ENCODE measurements around the gene ACOT6. TPM values are rescaled to one million over a fixed set of nuclear protein-coding genes. Genes with fewer than 3 reads are reported as not detected.
"Not testable (repeated sequence)": the region's sequence is repeated elsewhere in the genome, so short reads cannot be mapped to it uniquely, and the experiment has no call there.

Gene ACOT6
- total RNA-seq: not detected in 2 replicates
- polyA plus RNA-seq: not detected in 2 replicates

GRCh38 chr14:73612339-73613045 is at the start of gene ACOT6:
TSS of gene ACOT6 (plus strand) at chr14:73612517. CDS start at chr14:73612572, 55 bp downstream.
- Histone ChIP-seq H3K27ac (peak within 1 kb of the TSS; percentile 76), H2AFZ (peak within 1 kb of the TSS; percentile 88), H3K9me3 (ENCODE audit: low read depth) (no peaks in the 10 kb centered on the region), H3K27me3 (no peaks in the 10 kb centered on the region), H3K36me3 (replicated peaks; ENCODE audit: insufficient read depth, low read depth) (no peaks in the 10 kb centered on the region), H3K4me1 (ENCODE audit: insufficient read depth) (no peaks in the 10 kb centered on the region), H3K4me2 (peak within 1 kb of the TSS; percentile 87), H3K79me2 (no peaks in the 10 kb centered on the region), H3K4me3 (peak within 1 kb of the TSS; percentile 69), H4K20me1 (ENCODE audit: insufficient read depth, poor library complexity, severe bottlenecking) (no peaks in the 10 kb centered on the region), H3K9me2 (replicated peaks; ENCODE audit: insufficient read depth) (no peaks in the 10 kb centered on the region)
- peak; percentile 80 for DNase-seq (ENCODE audit: low spot score)
- WGBS (ENCODE audit: low lambda C conversion rate, missing lambda C conversion rate): under 1% methylated on average over 62 of the region's 84 CpGs
- TF ChIP-seq EZH2phosphoT487 (IDR thresholded peaks at IDR 0.05; ENCODE audit: low read depth, severe bottlenecking, unreplicated experiment) (no peak), EZH2 (IDR thresholded peaks at IDR 0.05; ENCODE audit: borderline replicate concordance) (no peak), CTCF (IDR thresholded peaks at IDR 0.05; ENCODE audit: poor library complexity) (no peak)

GRCh38 chr14:73562696-73563095 is 49.6 kb upstream of the ACOT6 start:
- H3K36me3 ChIP-seq (replicated peaks; ENCODE audit: insufficient read depth, low read depth); H3K9me3 ChIP-seq (ENCODE audit: low read depth); H3K27me3 ChIP-seq; H3K4me3 ChIP-seq; H3K9me2 ChIP-seq (replicated peaks; ENCODE audit: insufficient read depth); H4K20me1 ChIP-seq (ENCODE audit: insufficient read depth, poor library complexity, severe bottlenecking); H3K4me2 ChIP-seq; H3K27ac ChIP-seq; H2AFZ ChIP-seq; H3K79me2 ChIP-seq; DNase-seq (ENCODE audit: low spot score); H3K4me1 ChIP-seq (ENCODE audit: insufficient read depth): not testable (repeated sequence)
- 79% methylated on average over 6 of the region's 6 CpGs for WGBS (ENCODE audit: low lambda C conversion rate, missing lambda C conversion rate)

GRCh38 chr14:73566431-73566830 is 45.9 kb upstream of the ACOT6 start:
- H3K27me3 ChIP-seq; H2AFZ ChIP-seq; H3K4me3 ChIP-seq; H3K9me3 ChIP-seq (ENCODE audit: low read depth); H3K27ac ChIP-seq; H3K4me2 ChIP-seq; H3K36me3 ChIP-seq (replicated peaks; ENCODE audit: insufficient read depth, low read depth); DNase-seq (ENCODE audit: low spot score); H3K9me2 ChIP-seq (replicated peaks; ENCODE audit: insufficient read depth); H4K20me1 ChIP-seq (ENCODE audit: insufficient read depth, poor library complexity, severe bottlenecking): not testable (repeated sequence)
- 87% methylated on average over 18 of the region's 18 CpGs for WGBS (ENCODE audit: low lambda C conversion rate, missing lambda C conversion rate)
- Histone ChIP-seq H3K79me2 (peaks cover 20% of the 10 kb centered on the region), H3K4me1 (ENCODE audit: insufficient read depth) (peaks cover 13% of the 10 kb centered on the region)

GRCh38 chr14:73566935-73567334 is 45.4 kb upstream of the ACOT6 start:
- H3K9me3 ChIP-seq (ENCODE audit: low read depth); H2AFZ ChIP-seq; H3K9me2 ChIP-seq (replicated peaks; ENCODE audit: insufficient read depth); H3K4me3 ChIP-seq; DNase-seq (ENCODE audit: low spot score); H4K20me1 ChIP-seq (ENCODE audit: insufficient read depth, poor library complexity, severe bottlenecking); H3K27ac ChIP-seq; H3K27me3 ChIP-seq; H3K36me3 ChIP-seq (replicated peaks; ENCODE audit: insufficient read depth, low read depth): not testable (repeated sequence)
- H3K4me1 ChIP-seq (ENCODE audit: insufficient read depth): peaks cover 13% of the 10 kb centered on the region
- WGBS (ENCODE audit: low lambda C conversion rate, missing lambda C conversion rate): 96% methylated on average over 6 of the region's 6 CpGs
- H3K4me2 ChIP-seq: peak overlapping the region; percentile 82
- peaks cover 20% of the 10 kb centered on the region for H3K79me2 ChIP-seq

- H3K27ac ChIP-seq: peak overlapping the region; percentile 100
- peaks cover 20% of the 10 kb centered on the region for H3K79me2 ChIP-seq
- no peaks in the 10 kb centered on the region for H3K9me2 ChIP-seq (replicated peaks; ENCODE audit: insufficient read depth)
- no peaks in the 10 kb centered on the region for H3K36me3 ChIP-seq (replicated peaks; ENCODE audit: insufficient read depth, low read depth)
- no peaks in the 10 kb centered on the region for H4K20me1 ChIP-seq (ENCODE audit: insufficient read depth, poor library complexity, severe bottlenecking)
- no peaks in the 10 kb centered on the region for H3K27me3 ChIP-seq
- H3K4me1 ChIP-seq (ENCODE audit: insufficient read depth): peaks cover 13% of the 10 kb centered on the region
- H3K4me2 ChIP-seq: peak overlapping the region; percentile 82
- DNase-seq (ENCODE audit: low spot score): no peak
- TF ChIP-seq CTCF (IDR thresholded peaks at IDR 0.05; ENCODE audit: poor library complexity): no peak
- TF ChIP-seq EZH2 (IDR thresholded peaks at IDR 0.05; ENCODE audit: borderline replicate concordance): no peak
- no peak for TF ChIP-seq EZH2phosphoT487 (IDR thresholded peaks at IDR 0.05; ENCODE audit: low read depth, severe bottlenecking, unreplicated experiment)
- H3K9me3 ChIP-seq (ENCODE audit: low read depth): peaks cover 3% of the 10 kb centered on the region
- H2AFZ ChIP-seq: no peak overlapping the region
- H3K4me3 ChIP-seq: no peak overlapping the region
- 95% methylated on average over 7 of the region's 7 CpGs for WGBS (ENCODE audit: low lambda C conversion rate, missing lambda C conversion rate)
Observed at GRCh38 chr14:73567358-73567757, 45.0 kb upstream of the ACOT6 start.

Data from hepatocyte (in vitro differentiated cells).